GM18508 (cell line): ENCODE measurements around the gene SKIL.
A peak's percentile ranks its signal among the peaks of the same experiment; 100 is the strongest.
"Not testable (repeated sequence)": the region's sequence is repeated elsewhere in the genome, so short reads cannot be mapped to it uniquely, and the experiment has no call there.

Experiments
- ATAC-seq: cut with Tn5 transposase; IDR thresholded peaks from one replicate; pipeline ENCODE4 v1.9.1; 2021; ENCODE audit warnings: moderate number of reproducible peaks; ENCODE audit not compliant: insufficient read depth, unreplicated experiment

SKIL gene, protein sequence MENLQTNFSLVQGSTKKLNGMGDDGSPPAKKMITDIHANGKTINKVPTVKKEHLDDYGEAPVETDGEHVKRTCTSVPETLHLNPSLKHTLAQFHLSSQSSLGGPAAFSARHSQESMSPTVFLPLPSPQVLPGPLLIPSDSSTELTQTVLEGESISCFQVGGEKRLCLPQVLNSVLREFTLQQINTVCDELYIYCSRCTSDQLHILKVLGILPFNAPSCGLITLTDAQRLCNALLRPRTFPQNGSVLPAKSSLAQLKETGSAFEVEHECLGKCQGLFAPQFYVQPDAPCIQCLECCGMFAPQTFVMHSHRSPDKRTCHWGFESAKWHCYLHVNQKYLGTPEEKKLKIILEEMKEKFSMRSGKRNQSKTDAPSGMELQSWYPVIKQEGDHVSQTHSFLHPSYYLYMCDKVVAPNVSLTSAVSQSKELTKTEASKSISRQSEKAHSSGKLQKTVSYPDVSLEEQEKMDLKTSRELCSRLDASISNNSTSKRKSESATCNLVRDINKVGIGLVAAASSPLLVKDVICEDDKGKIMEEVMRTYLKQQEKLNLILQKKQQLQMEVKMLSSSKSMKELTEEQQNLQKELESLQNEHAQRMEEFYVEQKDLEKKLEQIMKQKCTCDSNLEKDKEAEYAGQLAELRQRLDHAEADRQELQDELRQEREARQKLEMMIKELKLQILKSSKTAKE

GRCh38 chr3:170357176-170358041 lies at the start of gene SKIL:
TSS of gene SKIL (plus strand) at chr3:170357715. CDS start at chr3:170360332, 2,617 bp downstream.
- peak; percentile 33 for ATAC-seq

DNA sequence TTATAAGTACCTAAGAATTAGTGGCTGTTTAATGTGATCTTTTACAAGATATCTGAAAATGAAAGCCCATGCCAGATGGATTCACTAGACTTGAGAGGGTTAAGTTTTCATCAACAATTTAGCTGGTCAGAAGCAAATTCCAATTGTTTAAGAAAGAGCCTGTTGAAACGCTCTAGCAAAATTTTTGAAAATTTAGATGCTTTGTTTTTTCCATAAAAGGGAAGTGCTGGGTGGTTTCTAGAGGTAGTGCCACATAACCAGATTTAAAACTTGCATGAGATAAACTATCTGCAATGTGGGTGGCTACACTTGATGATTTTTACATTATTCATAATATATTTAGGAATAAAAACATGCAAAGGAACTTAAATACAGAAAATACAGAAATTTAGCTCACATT lies 48.5 kb upstream of the SKIL start:
- ATAC-seq = no peak

- ATAC-seq = no peak
Observed at GRCh38 chr3:170317954-170318353, 39.6 kb upstream of the SKIL start.

GRCh38 chr3:170320461-170321121 lies 36.9 kb upstream of the SKIL start:
- ATAC-seq = no peak

DNA sequence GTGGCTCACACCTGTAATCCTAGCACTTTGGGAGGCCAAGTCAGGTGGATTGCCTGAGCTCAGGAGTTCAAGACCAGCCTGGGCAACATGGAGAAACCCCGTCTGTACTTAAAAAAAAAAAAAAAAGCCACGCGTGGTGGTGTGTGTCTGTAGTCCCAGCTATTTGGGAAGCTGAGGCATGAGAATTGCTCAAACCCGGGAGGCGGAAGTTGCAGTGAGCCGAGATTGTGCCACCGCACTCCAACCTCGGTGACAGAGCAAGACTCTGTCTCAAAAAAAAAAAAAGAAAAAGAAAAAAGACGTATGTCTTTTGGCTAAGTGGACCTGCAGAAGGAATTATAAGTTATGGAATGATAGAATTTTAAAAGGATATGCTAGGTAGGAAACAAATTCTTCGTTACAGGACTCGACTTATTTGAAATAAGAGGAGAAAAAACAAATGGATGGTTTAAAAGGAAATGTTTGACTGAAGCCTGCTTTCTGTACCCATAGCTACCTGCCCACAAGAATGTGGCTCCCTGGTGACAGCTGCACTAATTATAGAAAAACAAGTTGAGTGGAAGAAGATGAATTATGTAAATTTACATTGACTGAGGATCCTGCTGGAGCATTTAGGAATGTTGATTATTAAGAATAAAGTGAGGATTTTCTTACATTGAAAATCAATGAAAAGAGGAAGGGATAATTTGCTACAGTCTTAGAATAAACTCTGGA lies 36.0 kb upstream of the SKIL start:
- no peak for ATAC-seq

- no peak for ATAC-seq
Observed at GRCh38 chr3:170322566-170323269, 34.8 kb upstream of the SKIL start.

GRCh38 chr3:170323331-170323730 lies 34.2 kb upstream of the SKIL start:
- ATAC-seq = no peak

DNA sequence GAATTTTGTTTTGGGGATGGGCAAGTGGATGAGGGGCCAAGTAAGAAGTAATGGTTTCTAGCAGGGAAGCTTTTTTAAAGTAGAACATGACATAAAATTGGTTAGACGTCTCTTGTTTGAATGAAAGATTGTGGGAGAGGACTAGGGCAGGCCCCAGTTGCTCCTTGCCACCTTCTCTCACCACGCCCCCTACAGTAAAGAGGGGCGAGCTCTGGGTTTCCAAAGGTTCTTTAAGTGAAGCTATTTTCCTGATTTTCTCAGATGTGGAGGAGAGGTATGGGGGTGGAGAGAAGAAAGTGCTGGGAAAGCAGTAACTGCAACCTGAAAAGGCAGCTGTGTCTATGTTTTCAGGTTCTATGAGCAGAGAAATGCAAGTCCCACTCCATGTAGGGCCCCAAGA lies 32.6 kb upstream of the SKIL start:
- no peak for ATAC-seq

DNA sequence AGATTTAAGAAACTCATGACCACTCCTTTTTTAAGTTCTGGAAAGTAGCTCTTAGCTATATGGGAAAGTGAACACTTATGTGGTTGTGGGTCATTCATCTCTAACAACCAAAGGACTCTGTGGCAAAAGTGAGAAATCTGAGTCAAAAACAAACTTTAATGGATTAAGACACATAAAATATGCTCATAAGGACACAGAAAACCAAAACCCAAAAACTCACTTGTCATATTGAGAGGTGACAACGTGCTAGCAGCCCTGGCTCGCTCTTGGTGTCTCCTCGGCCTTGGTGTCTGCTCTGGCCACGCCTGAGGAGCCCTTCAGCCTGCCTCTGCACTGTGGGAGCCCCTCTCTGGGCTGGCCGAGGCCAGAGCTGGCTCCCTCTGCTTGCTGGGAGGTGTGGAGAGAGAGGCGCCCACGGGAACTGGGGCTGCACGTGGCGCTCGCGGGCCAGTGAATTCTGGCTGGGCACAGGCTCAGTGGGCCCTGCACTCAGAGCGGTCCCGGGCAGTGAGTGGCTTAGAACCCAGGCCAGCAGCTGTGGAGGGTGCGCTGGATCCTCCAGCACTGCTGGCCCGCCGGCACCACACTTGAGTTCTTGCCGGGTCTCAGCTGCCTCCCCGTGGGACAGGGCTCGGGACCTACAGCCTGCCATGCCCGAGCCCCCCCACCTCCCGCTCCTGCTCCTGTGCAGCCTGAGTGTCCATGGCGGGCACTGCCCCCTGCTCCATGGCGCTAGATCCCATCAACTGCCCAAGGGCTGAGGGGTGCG lies 30.3 kb upstream of the SKIL start:
- ATAC-seq = no peak

GRCh38 chr3:170327868-170328548 lies 29.5 kb upstream of the SKIL start:
- not testable (repeated sequence) for ATAC-seq

DNA sequence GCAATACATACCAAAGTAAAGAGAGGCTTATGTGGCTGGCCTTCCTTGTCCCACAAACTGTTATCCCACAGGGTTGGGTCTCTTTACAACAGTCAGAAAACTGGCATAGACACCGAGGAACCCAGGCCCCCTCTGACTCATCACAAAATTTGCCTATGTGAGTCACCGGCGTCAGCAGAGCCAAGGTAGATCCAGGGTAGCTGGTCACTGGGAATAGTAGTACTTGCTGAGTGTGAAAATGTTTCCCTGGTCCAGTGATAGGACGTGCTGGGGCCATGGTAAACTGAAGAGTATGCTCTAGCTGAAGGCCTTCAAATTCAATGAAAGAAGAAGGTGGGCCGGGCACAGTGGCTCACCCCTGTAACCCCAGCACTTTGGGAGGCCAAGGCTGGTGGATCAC lies 27.1 kb upstream of the SKIL start:
- no peak for ATAC-seq

DNA sequence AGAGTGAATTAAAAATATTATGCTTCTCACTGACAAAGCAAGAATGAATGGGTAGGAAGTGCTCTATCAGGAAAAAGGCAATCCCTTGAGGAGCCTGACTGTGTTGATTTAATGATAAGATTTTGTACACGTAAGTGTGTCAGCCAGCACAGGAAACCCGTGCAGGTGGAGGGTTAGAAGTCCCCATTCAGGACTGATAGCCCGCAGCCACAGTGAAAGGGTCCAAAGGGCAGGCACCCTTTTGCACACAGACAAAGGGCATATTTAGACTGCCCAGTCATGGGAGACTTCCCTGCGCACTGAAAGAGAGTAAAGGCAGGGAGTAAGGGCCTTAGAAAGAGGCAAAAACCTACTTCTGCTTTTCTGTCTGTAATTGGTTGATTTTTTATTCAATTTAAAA lies 26.4 kb upstream of the SKIL start:
- ATAC-seq = peak; percentile 75

GRCh38 chr3:170337420-170337819 lies 20.1 kb upstream of the SKIL start:
- no peak for ATAC-seq

GRCh38 chr3:170338690-170339340 lies 18.7 kb upstream of the SKIL start:
- no peak for ATAC-seq

GRCh38 chr3:170342273-170342672 lies 15.2 kb upstream of the SKIL start:
- ATAC-seq = not testable (repeated sequence)

GRCh38 chr3:170343859-170344258 lies 13.7 kb upstream of the SKIL start:
- not testable (repeated sequence) for ATAC-seq

- no peak for ATAC-seq
Observed at GRCh38 chr3:170344971-170345370, 12.5 kb upstream of the SKIL start.
